Measurements from ENCODE around the gene POLD3.

The POLD3 gene

DNA sequence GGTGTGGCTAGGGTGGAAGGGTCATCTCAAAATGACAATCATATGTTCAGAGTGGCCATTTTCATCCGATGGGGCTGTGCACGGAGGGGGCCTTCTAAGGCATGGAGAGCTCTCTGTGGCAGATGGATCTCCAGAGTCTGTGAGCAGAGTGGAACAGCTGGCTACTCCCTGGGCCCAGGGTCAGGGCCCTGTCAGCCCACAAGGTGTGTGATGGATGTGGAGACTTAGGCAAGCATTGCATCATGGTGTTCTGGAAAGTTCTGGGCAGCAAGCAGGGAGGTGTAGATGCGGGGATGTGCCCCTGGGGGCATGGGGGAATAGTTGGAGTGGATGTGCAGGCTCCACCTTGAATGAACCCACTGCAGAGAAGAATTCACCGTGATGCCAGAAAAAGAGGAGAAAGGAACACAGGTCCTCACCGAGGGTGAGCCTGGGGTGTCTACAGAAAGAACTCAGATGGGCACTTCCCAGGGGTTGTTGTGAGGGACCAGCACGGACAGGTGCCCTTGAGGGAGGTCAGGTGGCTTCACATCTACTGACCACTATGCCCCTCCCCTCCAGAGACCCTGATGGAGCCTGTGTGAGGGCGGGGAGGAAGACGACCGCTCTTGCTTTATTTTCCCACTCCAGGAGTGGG is 87.8 kb downstream of the POLD3 start:
- TF ChIP-seq GATA2 (IDR thresholded peaks at IDR 0.05; ENCODE audit: low read depth, low read length) (no peak), GATA3 (IDR thresholded peaks at IDR 0.05; ENCODE audit: low read depth, low read length) (no peak)

DNA sequence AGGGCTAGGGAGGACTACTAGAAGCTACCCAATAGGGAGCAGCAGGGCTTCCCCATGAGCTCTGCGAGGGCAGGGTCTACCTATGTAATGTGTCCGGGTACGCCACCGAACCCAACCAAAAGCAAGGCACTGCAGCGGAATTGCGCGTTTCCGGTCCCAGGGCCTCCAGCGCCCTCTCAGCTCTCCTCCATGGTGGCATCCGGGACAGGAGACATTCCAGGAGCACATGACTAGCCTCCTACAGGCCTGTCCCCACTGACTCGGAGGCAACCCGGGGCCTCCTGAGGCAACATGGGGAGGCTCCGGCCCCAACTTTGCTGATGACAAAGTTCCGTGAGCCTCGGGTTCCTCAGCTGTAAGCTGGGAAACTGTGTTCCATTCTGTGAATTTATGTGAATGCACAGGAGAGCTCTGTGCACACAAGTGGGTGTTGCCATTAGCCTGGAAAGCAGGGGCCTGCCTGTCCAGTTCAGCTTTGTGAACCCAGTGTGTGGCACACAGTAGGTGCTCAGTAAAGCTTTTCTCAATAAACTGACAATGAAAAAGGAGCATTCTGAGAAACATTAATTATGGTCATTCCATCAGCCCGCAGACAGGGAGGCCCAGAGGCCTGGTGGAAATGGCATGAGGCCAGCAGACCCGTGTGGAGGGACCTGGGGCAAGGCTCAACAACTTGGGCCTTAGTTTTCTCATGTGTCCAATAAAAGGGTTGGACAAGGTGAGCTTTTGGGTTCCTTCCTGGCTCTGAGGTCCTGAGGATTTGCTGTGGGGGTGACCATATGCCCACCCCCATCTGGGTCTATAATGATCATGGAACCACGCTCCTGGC is 88.5 kb downstream of the POLD3 start:
- TF ChIP-seq GATA3 (IDR thresholded peaks at IDR 0.05; ENCODE audit: low read depth, low read length): no peak
- TF ChIP-seq GATA2 (IDR thresholded peaks at IDR 0.05; ENCODE audit: low read depth, low read length): no peak

DNA sequence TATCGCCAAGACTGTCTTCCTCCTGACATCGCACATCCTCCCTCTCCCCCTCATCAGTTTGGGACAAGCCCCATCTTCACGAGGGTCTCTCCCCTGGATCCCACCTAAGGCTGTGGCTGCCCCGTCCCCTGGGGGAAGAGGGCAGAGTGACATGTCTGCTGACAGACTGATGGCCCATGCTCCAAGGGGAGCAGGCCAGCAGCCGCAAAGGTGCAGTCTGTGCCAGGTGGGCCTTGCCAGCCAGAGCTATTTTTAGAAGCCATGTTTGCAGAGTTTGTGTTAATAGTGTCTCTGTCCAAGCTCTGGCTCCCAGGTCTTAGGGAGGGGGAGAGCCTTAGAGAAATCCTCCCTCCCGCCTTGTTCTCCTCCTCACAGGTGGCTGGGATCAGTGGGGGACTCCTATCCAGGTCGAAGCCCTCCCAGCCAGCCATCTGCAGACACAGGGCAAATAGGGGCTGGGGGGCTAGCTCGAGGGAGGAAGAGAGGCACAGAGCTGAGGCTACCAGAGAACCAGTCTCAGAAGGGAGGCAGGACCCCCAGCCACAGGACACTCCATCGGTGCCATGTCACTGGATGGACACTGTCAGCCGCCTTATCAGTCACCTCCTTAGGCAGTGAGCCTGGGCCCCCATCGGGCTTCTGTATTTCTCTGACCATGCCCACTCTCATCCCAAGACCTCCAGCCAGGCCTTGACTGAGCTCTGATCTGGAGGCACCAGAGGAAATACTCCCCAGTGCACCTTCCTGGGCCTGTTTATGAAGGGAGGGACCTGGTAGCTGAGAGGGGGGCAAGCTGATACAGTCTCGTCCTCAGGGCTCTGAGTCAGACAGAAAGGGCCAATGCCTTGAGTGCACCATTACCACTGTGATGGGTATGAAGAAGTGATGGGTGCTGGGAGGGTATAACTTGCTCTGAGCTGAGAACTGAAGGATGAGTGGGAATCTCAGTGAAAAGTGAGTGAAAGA is 89.6 kb downstream of the POLD3 start:
- no peak for TF ChIP-seq GATA2 (IDR thresholded peaks at IDR 0.05; ENCODE audit: low read depth, low read length)
- TF ChIP-seq GATA3 (IDR thresholded peaks at IDR 0.05; ENCODE audit: low read depth, low read length): no peak

DNA sequence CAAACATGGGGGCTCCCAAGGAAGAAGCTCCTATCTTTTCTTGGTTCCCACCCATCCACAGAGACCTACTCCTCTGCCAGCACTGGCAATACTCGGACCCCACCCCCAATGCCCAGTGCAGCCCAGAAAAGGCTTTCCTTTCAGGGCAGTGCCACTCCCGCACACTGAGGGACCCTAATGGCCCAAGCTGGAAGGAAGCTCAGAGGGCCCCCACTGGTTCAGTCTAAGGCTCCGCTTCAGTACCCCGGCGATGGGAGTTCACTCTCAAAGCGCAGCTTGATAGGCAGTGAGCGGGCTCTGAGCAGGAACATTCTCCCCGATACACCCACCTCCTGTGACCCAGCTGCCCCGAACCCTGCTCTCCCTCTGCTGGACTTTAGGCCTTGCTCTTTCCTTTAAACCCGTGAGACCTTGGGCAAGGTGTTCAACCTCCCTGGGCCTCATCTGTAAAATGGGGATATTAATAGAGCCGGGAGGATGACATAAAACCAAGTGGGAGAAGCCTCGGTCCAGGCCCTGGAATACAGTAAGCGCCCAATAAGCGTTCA is 90.4 kb downstream of the POLD3 start:
- TF ChIP-seq GATA3 (IDR thresholded peaks at IDR 0.05; ENCODE audit: low read depth, low read length): no peak
- TF ChIP-seq GATA2 (IDR thresholded peaks at IDR 0.05; ENCODE audit: low read depth, low read length): no peak

DNA sequence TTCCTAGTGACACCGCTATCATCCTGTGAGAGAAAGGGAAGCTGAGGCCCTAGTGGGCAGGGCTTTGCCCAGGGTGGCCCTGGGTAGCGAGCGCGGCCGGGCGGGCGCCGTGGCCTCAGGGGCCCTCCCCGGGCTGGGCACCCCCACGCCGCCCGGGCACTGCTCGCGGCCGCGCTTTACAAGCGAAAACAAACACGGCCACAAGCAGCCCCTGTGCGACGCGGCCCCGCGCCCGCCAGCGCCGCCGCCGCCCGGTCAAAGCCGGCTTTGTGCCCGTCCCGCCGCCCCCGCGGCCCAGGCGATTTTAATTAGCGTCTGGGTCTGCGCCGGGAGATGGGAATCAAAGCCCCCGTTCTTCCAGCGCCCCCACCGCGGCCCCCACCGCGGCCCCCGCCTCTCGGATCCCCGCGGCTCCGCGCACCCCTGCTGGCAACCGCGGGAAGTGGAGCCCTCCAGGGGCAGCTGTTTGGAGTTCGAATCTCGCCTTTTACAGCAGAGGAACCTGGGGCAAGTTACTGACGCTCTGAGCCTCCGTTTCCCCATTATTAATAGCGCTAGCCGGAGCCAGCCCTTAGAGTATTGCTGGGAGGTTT is 91.0 kb downstream of the POLD3 start:
- peak; percentile 64 for TF ChIP-seq GATA2 (IDR thresholded peaks at IDR 0.05; ENCODE audit: low read depth, low read length)
- no peak for TF ChIP-seq GATA3 (IDR thresholded peaks at IDR 0.05; ENCODE audit: low read depth, low read length)

DNA sequence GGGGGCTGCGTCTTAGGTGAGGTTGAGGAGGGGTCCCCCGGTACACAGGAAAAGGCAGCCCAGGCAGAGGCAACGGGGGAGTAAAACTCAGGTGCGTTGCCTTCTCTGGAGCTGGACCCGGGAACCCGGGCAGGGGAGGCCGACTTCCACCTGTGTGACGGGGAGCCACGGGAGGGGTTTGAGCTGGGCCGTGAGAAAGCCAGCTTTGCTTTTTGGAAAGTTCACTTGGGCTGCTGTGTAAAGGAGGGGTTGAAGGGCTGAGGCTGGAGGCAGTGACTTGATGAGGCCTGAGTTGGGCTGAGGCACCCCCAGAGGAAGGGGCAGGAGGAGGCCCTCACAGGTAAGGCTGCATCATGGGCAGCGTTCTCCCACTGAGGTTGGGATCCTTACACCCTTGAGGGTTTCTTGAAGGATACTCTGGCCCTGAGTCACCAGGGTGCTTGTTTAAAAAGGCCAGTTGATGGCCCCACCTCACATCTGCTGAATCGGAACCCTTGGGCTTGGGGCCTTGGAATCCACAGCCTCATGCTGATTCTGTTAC is 91.6 kb downstream of the POLD3 start:
- TF ChIP-seq GATA3 (IDR thresholded peaks at IDR 0.05; ENCODE audit: low read depth, low read length) (no peak), GATA2 (IDR thresholded peaks at IDR 0.05; ENCODE audit: low read depth, low read length) (no peak)

DNA sequence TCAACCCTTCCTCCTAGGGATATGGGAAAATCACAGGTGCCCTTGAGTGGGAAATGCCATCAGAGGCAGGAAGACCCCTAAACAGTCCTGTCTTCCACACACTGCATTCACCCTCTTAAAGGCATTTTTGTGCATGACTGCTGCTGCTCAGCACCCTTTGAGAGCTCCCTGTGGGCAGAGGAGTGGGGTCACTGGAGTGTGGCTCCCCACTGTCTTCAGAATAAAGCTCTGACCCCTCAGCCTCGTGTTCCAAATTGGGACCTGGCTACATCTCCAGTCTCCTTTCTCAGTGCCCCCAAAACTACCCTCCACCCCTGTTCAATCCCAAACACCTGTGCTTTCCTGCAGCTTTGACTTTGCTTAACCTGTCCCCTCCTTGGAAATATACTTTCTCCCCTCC is 92.3 kb downstream of the POLD3 start:
- no peak for TF ChIP-seq GATA3 (IDR thresholded peaks at IDR 0.05; ENCODE audit: low read depth, low read length)
- no peak for TF ChIP-seq GATA2 (IDR thresholded peaks at IDR 0.05; ENCODE audit: low read depth, low read length)

DNA sequence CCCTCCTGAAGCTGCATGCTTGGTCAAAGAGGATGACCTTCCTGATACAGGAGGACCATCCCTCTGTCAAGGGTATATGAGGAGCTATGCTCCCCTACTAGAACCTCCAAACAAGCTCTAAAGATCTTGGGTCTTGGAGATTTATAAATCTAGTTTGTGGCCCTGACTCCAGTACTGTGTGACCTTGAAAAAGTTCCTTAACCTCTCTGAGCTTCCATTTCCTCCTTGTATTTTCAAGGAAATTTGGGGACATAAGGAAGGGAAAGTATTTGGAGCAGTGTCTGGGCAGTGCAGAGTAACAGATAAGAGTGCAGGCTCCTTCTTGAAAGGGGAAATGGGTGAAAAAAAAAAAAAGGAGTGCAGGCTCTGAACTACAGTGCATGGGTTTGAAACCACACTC is 93.0 kb downstream of the POLD3 start:
- TF ChIP-seq GATA3 (IDR thresholded peaks at IDR 0.05; ENCODE audit: low read depth, low read length): no peak
- no peak for TF ChIP-seq GATA2 (IDR thresholded peaks at IDR 0.05; ENCODE audit: low read depth, low read length)

DNA sequence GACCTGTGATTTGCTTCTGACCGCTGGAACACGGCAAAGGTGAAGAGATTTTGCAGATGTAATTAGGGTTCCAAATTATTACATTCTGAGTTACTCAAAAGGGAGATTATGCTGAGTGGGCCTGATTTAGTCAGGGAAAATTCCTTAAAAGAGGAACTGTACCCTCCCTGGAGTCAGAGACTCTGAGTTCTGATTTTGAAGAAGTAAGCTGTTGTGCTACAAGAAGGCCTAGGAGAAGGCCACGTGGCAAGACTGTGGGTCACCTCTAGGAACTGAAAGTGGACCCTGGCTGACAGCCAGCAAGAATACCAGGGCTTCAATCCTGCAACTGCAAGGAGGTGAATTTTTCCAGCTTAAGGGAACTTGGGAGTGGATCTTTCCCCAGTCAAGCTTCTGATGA is 93.5 kb downstream of the POLD3 start:
- no peak for TF ChIP-seq GATA3 (IDR thresholded peaks at IDR 0.05; ENCODE audit: low read depth, low read length)
- no peak for TF ChIP-seq GATA2 (IDR thresholded peaks at IDR 0.05; ENCODE audit: low read depth, low read length)

DNA sequence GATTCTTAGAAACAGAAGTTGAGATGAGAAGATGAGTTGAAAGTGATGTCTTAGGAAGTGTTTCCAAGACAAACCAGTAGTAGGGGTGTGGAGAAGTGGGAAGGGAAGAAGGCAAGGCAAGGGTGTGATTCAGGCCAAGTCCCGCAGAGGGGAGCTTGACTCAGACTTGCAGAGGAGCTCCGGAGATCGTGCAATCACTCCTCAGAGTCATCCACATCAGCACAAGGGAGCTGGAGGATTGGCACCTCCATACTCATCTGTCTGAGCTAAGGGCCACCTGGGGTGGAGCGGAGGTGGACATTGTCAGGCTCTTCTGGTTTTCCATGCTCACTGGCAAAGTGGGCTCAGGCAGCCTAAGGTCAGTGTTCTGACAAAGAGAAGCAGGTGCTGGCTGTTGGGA is 94.4 kb downstream of the POLD3 start:
- TF ChIP-seq GATA3 (IDR thresholded peaks at IDR 0.05; ENCODE audit: low read depth, low read length): no peak

DNA sequence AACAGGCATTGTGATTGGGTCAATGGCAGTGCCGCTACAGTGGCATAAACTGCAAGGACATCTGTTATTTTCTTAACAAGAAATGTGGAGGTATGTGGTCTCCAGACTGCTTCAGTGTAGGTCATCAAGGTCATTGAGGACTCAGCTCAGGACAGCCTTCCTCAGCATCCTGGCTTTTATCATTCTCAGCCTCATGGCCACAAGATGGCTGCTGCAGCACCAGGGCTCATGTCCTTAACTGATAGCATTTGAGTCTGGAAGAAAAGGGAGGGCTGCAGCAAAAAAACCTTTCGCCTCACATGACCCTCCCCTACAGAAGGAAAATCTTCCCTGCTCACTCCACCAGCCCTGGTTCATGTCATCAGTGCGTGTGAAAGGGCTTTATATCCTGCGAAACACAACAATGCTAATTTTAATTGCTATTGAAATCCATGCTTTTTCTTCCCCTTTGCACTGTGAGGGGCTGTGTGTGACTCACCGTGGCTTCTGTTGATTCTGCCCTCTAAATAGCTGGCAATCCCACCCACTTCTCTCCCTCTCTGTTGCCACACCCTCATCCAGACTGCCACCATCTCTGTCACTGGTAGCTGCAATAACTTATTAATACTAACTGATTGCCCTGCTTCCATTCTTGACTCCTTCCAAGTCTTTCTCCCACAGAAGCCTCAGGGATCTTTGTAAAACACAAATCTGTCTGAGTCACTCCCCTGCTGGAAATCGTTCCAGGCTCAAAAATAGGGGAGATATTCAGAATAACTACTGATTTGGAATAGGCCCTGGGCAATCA is 95.0 kb downstream of the POLD3 start:
- no peak for TF ChIP-seq GATA3 (IDR thresholded peaks at IDR 0.05; ENCODE audit: low read depth, low read length)
- TF ChIP-seq GATA2 (IDR thresholded peaks at IDR 0.05; ENCODE audit: low read depth, low read length): no peak

DNA sequence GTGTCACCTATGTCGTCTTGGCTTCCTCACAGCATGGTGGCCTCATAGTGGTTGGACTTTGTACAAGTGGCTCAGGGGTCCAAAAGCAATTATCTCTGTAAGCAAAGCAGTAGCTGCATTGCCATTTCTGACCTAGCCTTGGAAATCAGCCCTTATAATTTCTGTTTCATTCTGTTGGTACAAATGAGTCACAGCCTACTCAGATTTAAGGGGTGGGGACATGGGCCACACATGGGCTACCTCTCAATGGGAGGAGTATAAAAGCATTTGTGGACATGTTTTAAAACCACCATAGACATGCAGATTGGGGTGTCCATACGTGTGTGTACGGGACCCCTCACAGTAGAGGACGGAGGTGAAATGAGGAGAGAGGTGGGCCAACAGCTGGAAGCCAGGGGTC is 97.3 kb downstream of the POLD3 start:
- TF ChIP-seq GATA3 (IDR thresholded peaks at IDR 0.05; ENCODE audit: low read depth, low read length) (no peak), GATA2 (IDR thresholded peaks at IDR 0.05; ENCODE audit: low read depth, low read length) (no peak)

DNA sequence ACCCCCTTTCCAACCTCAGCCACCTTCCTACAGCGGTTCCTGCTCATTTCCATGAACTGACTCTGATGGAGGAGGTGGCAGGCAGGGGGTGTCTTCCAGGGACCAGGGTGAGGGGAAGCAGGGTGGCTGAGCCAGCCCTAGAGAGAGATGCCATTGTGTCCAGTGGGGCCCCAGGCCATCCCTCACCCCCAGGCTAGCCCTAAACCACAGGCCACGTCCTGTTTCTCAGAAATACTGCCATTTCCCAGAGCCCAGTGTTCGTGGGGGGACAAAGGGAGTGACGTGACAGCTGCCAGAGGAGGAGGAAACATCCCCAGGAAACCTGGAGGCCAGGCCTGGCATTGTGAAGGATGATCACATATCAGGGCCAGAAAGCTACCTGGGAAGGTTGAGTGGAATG is 99.4 kb downstream of the POLD3 start:
- TF ChIP-seq GATA3 (IDR thresholded peaks at IDR 0.05; ENCODE audit: low read depth, low read length) (no peak), GATA2 (IDR thresholded peaks at IDR 0.05; ENCODE audit: low read depth, low read length) (no peak)
